T follicular helper cell (primary cell): ENCODE results near the gene APBB1.
"Not testable (repeated sequence)": the region's sequence is repeated elsewhere in the genome, so short reads cannot be mapped to it uniquely, and the experiment has no call there.

Experiments used
- DNase-seq: peaks from one replicate; pipeline ENCODE4 v3.0.0-alpha.2; 2020; ENCODE audit warnings: low read depth

The APBB1 gene

DNA sequence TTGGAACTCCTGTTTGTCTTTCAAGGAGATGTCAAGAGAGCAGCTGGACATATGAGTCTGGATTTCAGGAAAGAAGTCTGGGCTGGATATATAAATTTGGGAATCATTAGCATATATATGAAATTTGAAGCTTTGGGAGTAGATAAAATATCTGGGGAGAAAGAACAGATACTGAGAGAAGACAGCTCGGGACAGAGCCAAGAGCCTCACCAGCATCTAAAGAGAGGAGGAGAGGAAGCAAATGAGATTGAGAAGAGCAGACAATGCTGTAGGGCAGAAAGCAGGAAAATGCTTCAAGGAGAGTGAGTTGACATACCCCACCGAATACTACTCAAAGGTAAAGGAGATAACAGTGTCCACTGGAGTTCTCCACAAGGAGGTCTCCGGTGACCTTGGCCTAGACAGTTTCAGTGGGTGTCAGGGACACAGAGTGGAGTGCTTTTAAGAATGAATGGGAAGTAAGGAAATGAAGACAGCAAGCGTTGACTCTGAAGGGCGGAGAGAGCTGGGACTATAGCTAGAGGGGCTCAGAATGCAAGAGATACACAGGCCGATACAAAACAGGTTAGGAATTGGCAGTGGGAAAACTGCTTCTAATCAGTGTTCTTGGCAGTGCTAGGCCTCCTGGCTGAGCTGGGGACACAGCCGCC is 862 bp downstream of the APBB1 start:
- DNase-seq = no peak

DNA sequence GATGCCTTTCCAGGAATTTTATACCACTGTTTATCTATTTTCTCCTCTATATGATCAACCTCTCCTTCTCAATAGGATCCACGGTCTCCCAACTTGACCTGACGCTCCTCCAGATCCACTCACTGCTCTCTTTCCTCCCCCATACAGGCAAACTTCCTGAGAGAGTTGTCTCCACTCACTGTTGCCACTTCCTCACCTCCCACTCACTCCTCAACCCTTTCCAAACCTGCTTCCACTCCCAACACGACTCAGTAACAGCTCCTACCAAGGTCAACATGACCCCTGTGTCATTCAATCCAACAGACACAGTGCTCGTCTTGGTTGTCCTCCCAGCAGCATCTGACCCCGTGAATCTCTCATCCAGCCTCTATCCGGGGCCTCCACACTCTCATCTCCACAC is 3.1 kb downstream of the APBB1 start:
- no peak for DNase-seq

DNA sequence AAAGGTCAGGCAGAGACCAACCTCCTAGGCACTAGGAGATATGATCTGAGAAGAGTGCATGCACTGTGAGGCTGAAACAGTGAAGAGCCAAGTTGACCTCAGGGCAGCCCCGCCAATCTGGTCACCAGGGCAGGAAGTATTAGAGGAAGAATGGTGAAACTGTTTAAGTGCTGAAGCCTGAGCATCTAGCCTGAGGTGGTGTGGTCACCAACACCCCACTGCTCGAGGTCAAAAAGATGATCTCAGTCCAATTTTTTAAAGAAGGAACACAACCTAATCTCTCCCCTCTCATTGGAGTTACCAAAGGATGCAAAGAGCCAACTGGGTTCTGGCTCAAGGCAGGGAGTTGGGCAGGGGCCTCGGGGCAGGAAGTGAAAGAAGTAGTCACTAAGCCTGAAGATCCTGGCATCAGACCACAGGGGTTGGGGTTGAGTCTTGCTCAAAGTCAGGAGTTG is 4.0 kb downstream of the APBB1 start:
- no peak for DNase-seq

DNA sequence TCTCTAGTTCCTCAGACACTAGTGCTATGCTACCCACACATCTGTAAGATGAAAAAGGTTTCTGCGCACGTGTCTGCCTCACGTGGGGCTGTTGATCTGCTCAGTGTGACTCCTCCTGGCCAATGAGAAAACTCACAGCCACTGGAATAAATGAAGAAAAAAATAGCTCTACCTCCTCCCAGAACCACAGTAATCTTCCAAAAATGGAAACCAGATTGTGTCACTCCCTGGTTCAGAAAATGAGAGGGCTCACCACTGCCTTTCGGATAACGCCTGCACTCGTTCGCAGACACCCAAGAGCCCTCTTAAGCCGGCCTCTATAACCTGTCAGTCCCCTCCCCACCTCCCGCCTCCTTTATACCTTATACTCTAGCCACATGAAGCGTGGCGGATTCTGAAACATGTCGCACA is 5.1 kb downstream of the APBB1 start:
- peak; percentile 72 for DNase-seq

DNA sequence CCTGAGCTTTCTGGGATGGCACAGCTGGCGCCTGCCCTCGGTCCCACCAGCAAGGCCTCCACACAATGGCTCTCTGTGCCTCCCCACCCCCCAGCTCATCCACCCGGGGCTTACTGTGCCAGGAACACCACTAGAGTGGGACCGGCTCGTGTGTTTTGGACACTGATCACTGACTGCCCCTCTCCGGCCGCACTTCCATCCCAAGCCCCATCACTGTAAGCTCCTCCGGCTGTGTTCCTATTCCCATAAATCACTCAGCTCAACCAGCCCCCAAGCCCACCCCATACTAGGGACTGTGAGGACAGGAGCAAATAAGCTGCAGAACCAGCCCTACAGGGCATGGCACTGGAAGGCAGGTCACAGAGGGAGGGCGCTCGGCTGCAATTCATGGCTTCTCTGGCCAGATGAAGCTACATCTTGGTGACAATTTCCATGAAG is 7.3 kb downstream of the APBB1 start:
- no peak for DNase-seq

GRCh38 chr11:6410695-6411430 is 8.0 kb downstream of the APBB1 start:
- DNase-seq = no peak

GRCh38 chr11:6406370-6406769 is 12.5 kb downstream of the APBB1 start:
- DNase-seq = no peak

GRCh38 chr11:6405846-6406245 is 13.0 kb downstream of the APBB1 start:
- no peak for DNase-seq

DNA sequence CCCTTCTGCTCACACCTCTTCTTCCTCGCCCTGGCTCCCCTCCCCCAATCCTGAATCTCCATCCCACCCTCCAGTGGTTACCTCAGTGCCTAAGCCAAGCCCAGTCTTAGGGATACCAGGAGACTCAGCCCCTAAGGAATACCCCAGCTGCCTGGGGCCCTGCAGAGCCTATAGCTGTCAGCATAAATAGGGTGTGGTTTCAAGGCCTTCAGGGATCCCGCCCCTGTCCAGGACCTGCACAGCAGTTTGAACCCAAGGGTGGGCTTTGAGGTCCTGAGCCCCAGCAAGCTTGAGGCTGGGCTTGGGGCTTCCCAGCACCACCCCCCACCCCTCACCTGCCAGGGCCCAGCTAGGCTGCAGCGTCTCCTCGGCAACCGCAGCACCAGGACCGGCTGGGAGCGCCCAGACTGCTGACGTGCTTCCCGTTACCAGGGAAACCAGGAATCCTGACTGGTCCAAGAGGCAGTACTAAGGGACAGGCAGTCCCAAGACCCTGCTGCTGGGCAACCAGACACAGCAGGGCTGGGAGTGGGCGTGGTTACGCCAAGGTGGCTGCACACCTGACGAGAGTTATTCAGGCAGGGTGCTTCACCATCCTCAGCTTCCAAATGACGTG is 13.7 kb downstream of the APBB1 start:
- DNase-seq = no peak

GRCh38 chr11:6404342-6405051 is 14.4 kb downstream of the APBB1 start:
- DNase-seq = no peak

GRCh38 chr11:6403539-6403938 is 15.4 kb downstream of the APBB1 start:
- no peak for DNase-seq

- peak; percentile 82 for DNase-seq
These were observed 16.3 kb downstream of the APBB1 start for GRCh38 chr11:6402561-6402981.

GRCh38 chr11:6402061-6402470 is 16.8 kb downstream of the APBB1 start:
- DNase-seq = no peak

- DNase-seq = no peak
These were observed 17.4 kb downstream of the APBB1 start for GRCh38 chr11:6401464-6401863.

- no peak for DNase-seq
These were observed 18.2 kb downstream of the APBB1 start for GRCh38 chr11:6400431-6401345.

DNA sequence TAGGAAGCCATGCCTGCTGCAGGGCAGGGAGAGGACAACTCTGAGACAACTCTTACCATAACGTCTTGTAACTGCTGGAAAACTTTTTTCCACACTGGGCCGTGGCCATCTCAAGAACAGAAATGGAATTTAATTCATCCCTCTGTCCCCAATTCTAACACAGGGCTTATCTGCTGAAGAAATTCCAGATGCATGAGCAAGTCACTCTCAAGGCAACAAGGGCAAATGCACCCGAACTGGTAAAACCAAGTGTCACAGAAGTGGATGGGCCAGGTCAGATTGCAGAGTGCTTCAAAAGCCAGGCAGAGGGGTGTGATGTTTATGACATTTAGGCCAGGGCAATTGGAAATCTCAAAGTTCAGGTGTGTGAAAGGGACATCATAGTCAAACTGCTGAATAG is 21.3 kb downstream of the APBB1 start:
- no peak for DNase-seq

- DNase-seq = no peak
These were observed 21.7 kb downstream of the APBB1 start for GRCh38 chr11:6397156-6397555.

DNA sequence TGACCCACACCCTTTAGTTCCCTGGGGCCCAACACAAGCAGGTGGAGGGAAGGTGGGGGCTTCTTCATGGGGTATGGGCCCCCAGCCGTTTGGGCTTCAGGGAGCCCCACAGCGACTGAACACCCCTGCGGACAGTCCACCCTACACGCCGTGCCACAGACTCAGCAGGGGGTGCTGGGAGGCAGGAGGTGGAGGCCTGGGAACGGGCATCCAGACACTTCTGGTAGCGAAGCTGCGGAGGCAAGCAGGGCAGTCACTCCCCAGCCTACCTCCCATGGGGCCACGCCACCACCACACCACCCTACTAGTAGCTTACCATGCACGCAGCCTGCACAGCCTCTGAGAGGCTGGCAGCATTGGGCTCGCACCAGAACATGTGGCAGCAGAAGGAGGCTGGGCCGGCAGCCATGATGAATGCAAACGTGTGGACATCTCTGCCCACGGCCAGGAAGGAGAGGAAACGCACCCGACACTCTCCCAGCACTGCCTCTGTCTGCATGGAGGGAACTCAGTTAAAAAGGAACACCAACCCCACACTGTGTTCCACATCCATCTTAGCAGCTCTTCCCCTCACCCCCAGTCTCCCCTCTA is 23.3 kb downstream of the APBB1 start:
- no peak for DNase-seq

DNA sequence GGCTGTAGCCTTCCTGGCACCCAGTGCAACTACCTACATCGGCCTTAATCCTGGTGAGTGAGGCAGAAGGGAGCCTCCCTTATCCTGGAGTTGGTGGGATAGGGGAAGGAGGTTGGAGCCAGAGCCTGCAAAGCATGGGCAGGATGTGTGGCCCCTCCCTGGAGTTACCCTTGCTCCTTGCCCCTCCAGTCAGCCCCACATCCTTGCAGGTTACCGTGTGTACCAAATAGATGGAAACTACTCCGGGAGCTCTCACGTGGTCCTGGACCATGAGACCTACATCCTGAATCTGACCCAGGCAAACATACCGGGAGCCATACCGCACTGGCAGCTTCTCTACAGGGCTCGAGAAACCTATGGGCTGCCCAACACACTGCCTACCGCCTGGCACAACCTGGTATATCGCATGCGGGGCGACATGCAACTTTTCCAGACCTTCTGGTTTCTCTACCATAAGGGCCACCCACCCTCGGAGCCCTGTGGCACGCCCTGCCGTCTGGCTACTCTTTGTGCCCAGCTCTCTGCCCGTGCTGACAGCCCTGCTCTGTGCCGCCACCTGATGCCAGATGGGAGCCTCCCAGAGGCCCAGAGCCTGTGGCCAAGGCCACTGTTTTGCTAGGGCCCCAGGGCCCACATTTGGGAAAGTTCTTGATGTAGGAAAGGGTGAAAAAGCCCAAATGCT is 24.8 kb downstream of the APBB1 start:
- no peak for DNase-seq

GRCh38 chr11:6392251-6392650 is 26.6 kb downstream of the APBB1 start:
- not testable (repeated sequence) for DNase-seq
